MG63 (cell line): ENCODE results near the gene FRY. TPM values are rescaled to one million over a fixed set of nuclear protein-coding genes. Genes with fewer than 3 reads are reported as not detected.

Experiments
- DNase-seq: peaks from one replicate; pipeline ENCODE4 v3.0.0-alpha.2; 2020
- H3K27me3 ChIP-seq: fragments of 250-450 bp; sonication (Bioruptor Pico); 2 replicates; pipeline ENCODE4 v1.5.1; 2020; ENCODE audit warnings: mild to moderate bottlenecking, moderate library complexity
- H3K36me3 ChIP-seq: fragments of 250-450 bp; sonication (Bioruptor Pico); 2 replicates; pipeline ENCODE4 v1.5.1; 2020; ENCODE audit warnings: mild to moderate bottlenecking, moderate library complexity
- H3K4me3 ChIP-seq: fragments of 250-450 bp; sonication (Bioruptor Pico); 2 replicates; pipeline ENCODE4 v1.5.1; 2020; ENCODE audit warnings: mild to moderate bottlenecking, moderate library complexity
- H3K9me3 ChIP-seq: fragments of 250-450 bp; sonication (Bioruptor Pico); 2 replicates; pipeline ENCODE4 v1.5.1; 2020; ENCODE audit warnings: mild to moderate bottlenecking, moderate library complexity
- total RNA-seq: library from RNA; depleted of rRNA; stranded (reverse); fragments of >200 nt; shearing (Covaris generic); gene quantifications from 2 replicates; pipeline ENCODE4 v1.2.3, GENCODE V29; 2014; ENCODE audit warnings: low replicate concordance

FRY gene
- total RNA-seq, 1 experiment from 2014 or later, result 0.79 TPM

- Histone ChIP-seq H3K4me3 (no peak overlapping the region), H3K9me3 (no peaks in the 10 kb centered on the region), H3K36me3 (no peaks in the 10 kb centered on the region), H3K27me3 (no peaks in the 10 kb centered on the region)
- DNase-seq, result no peak
Measured at GRCh38 chr13:32255724-32256109, 224.1 kb downstream of the FRY start.

DNA sequence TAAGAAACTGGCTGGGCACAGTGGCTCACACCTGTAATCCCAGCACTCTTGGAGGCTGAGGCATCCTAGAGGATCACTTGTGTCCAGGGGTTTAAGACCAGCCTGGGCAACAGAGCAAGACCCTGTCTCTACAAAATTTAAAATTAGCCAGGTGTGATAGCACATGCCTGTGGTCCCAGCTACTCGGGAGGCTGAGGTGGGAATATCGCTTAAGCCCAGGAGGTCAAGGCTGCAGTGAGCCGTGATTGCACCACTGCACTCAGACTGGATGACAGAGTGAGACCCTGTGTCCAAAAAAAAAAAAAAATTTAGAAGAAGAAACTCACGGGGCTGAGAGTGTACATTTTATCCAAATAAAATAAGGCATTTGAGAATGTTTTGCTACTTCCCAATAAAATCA, 224.7 kb downstream of the FRY start:
- DNase-seq, result no peak
- no peaks in the 10 kb centered on the region for H3K36me3 ChIP-seq
- H3K27me3 ChIP-seq, result no peaks in the 10 kb centered on the region
- no peak overlapping the region for H3K4me3 ChIP-seq
- no peaks in the 10 kb centered on the region for H3K9me3 ChIP-seq

DNA sequence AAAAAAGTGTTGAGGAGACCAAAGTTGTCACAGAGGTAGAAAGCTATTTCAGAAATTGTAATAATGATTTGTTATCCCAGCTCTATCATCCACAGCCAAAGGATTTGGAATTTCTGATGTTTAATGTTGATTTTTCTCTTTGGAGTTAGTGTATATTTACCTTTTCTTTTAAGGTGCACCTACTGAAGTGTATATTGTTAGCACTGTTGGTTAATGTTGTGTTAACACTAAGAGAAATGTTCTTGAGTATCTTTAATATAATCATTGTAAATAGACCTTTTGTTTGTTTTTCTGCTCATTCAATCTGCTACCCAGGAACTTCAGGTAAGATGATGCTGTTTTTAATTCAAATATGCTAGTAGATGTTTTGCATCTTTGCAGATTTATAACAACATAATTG, 226.1 kb downstream of the FRY start:
- DNase-seq, result no peak
- no peaks in the 10 kb centered on the region for H3K27me3 ChIP-seq
- no peak overlapping the region for H3K4me3 ChIP-seq
- H3K36me3 ChIP-seq, result no peaks in the 10 kb centered on the region
- H3K9me3 ChIP-seq, result no peaks in the 10 kb centered on the region

GRCh38 chr13:32259116-32259515, 227.5 kb downstream of the FRY start:
- Histone ChIP-seq H3K36me3 (no peaks in the 10 kb centered on the region), H3K9me3 (no peaks in the 10 kb centered on the region), H3K27me3 (no peaks in the 10 kb centered on the region), H3K4me3 (no peak overlapping the region)
- DNase-seq, result no peak

GRCh38 chr13:32261567-32261966, 230.0 kb downstream of the FRY start:
- DNase-seq, result peak; percentile 46
- Histone ChIP-seq H3K4me3 (no peak overlapping the region), H3K36me3 (no peaks in the 10 kb centered on the region), H3K9me3 (no peaks in the 10 kb centered on the region), H3K27me3 (no peaks in the 10 kb centered on the region)

- no peak overlapping the region for H3K4me3 ChIP-seq
- H3K36me3 ChIP-seq, result no peaks in the 10 kb centered on the region
- DNase-seq, result no peak
- no peaks in the 10 kb centered on the region for H3K9me3 ChIP-seq
- H3K27me3 ChIP-seq, result no peaks in the 10 kb centered on the region
Measured at GRCh38 chr13:32262165-32262564, 230.6 kb downstream of the FRY start.

- no peaks in the 10 kb centered on the region for H3K9me3 ChIP-seq
- H3K27me3 ChIP-seq, result no peaks in the 10 kb centered on the region
- H3K36me3 ChIP-seq, result no peaks in the 10 kb centered on the region
- H3K4me3 ChIP-seq, result no peak overlapping the region
- no peak for DNase-seq
Measured at GRCh38 chr13:32262619-32263018, 231.0 kb downstream of the FRY start.

GRCh38 chr13:32264407-32264806, 232.8 kb downstream of the FRY start:
- H3K36me3 ChIP-seq, result no peaks in the 10 kb centered on the region
- H3K9me3 ChIP-seq, result no peaks in the 10 kb centered on the region
- DNase-seq, result peak; percentile 65
- H3K4me3 ChIP-seq, result no peak overlapping the region
- no peaks in the 10 kb centered on the region for H3K27me3 ChIP-seq

DNA sequence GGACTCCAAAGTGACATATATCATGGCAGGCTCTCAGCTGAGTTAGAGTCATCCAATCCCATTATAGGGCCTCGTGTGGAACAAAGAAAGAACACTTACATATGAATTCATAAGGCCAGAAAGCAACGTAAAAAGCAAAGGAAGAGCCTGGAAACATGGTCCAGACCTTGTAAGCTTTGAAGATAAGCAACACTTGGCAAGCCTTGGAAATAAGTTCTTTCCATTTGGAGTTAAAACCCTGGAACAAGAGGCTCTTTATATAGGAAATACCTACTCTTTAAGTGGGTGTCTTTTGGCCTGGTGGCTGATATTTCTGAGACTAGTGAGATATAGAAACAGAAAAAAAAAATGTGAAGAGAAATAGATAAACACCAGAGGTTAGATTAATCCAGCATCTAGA, 234.2 kb downstream of the FRY start:
- Histone ChIP-seq H3K9me3 (no peaks in the 10 kb centered on the region), H3K27me3 (no peaks in the 10 kb centered on the region), H3K36me3 (no peaks in the 10 kb centered on the region), H3K4me3 (no peak overlapping the region)
- no peak for DNase-seq

GRCh38 chr13:32266130-32266529, 234.6 kb downstream of the FRY start:
- Histone ChIP-seq H3K36me3 (no peaks in the 10 kb centered on the region), H3K9me3 (no peaks in the 10 kb centered on the region), H3K27me3 (no peaks in the 10 kb centered on the region), H3K4me3 (no peak overlapping the region)
- DNase-seq, result no peak

DNA sequence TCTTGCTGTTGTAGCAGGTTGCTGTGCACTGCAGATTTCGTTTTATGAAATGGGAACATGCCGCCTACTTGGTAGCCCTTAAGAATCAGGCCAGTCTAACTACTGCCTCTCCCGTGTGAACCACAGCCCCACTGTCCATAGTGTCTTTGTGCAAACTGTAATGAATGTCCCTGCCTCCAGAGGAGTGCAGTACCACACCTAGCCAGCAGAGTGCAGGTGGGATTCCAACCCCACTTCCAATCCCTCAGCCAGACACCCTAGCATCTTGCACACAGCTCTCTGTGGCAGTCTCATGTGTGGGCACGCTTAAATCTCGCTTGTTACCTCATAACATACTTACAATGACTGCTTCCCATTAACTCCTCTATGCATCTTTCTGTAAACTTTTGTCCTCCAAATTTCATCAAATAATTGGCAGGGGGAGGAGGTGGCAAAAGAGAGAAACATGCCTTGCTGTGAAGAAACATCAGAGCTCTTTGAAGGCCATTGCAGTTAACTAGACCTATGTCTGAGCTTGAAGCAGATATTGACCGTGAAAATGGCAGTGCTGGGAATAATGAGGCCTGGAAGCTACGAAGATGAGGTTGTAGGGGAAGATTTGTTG, 236.4 kb downstream of the FRY start:
- Histone ChIP-seq H3K9me3 (no peaks in the 10 kb centered on the region), H3K36me3 (no peaks in the 10 kb centered on the region), H3K4me3 (no peak overlapping the region), H3K27me3 (no peaks in the 10 kb centered on the region)
- no peak for DNase-seq

DNA sequence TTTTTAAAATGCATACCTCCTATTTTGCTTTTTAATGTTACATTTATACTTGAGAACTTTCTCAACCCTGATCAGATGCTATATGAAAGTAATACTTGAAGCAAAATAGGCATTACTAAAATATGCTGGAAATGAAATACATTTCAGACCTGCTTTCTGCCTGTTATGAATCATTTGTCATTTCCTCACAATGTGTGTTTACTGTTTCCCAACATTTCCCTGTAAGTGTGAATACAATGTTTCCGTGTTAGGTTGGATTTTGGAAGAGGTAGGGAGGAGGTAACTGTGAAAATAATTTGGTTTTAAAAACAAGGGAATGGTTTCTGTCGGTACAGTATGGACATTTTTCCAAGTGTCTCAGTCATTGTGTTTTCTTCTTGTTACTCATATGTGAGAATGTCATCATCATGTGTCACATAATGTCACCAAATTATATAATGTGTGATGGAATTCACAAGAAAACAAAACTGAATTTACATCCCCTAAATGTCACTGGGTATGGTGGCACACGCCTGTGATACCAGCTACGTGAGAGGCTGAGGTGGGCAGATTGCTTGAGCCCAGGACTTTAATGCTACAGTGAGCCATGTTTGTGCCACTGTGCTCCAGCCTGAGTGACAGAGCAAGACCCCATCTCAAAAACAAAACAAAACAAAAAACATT, 240.6 kb downstream of the FRY start:
- Histone ChIP-seq H3K36me3 (no peaks in the 10 kb centered on the region), H3K4me3 (no peak overlapping the region), H3K27me3 (no peaks in the 10 kb centered on the region), H3K9me3 (no peaks in the 10 kb centered on the region)
- no peak for DNase-seq

DNA sequence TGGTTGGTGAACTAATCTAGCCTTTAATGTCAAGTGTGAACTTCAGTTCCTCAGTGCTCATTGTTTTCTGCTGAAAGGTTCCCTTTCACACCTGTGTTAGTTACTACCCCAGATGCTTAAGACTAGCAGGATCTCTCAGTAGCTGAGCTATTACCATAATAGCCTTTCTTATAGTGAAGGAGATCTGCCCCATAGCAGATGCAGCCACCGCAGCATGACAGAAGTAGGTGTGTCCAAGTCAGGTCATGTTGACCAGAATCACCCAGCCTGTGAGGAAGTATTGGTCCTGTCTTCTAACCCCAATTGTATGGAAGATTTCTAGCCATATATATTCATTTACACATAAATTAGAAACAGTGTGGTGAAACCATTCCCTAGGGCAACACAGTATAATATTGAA, 246.3 kb downstream of the FRY start:
- Histone ChIP-seq H3K36me3 (no peaks in the 10 kb centered on the region), H3K27me3 (no peaks in the 10 kb centered on the region), H3K4me3 (no peak overlapping the region), H3K9me3 (no peaks in the 10 kb centered on the region)
- DNase-seq, result no peak

DNA sequence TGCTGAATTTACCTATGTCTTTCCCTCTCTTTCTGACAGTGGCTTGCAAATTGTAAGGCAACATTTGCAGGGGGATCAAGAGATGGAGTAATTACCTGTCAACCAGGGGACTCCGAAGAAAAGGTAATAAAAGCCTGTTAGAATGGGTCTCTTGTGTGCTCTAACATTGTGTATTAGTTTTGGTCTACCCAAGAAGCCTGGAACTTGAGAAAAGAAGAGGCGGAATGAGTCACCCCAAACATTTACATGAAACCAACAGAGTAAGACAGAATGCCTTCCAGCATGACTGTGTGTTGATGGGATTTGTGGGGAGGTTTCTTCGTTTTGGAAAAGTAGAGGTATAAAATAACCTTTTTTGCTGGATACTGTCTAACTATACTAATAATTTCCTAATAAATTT, 246.9 kb downstream of the FRY start:
- no peaks in the 10 kb centered on the region for H3K36me3 ChIP-seq
- no peaks in the 10 kb centered on the region for H3K9me3 ChIP-seq
- DNase-seq, result peak; percentile 4
- no peaks in the 10 kb centered on the region for H3K27me3 ChIP-seq
- H3K4me3 ChIP-seq, result no peak overlapping the region

GRCh38 chr13:32281096-32281495, 249.5 kb downstream of the FRY start:
- DNase-seq, result no peak
- H3K27me3 ChIP-seq, result no peaks in the 10 kb centered on the region
- H3K9me3 ChIP-seq, result no peaks in the 10 kb centered on the region
- no peaks in the 10 kb centered on the region for H3K36me3 ChIP-seq
- H3K4me3 ChIP-seq, result no peak overlapping the region

DNA sequence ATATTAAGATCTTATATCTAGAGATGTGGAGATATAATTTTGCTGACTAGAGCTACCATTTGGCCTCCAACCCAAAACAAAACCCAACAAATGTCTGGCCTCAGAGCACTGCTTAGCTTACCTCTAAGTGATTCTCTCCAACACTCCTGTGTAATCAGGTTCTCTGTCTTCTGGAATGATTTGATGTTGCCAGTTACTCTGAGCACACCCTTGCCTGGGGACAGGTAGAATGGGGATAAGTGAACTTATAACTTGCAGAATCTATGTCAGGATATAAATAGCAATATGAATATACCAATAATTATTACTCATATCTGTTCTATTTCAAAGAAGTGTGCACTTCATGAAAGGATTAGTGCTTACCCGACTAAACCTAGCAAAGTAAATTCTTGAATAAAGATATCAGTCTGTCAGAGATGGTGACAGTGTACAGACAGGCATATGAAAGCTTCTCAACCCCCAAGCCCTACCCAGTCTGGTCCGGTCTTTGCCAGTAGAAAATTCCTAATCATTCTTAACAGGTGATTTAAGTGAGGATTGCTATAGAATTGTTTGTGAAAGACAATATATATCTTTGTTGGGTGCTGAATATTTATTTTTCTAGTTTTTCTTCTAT, 250.6 kb downstream of the FRY start:
- Histone ChIP-seq H3K4me3 (no peak overlapping the region), H3K36me3 (no peaks in the 10 kb centered on the region), H3K27me3 (no peaks in the 10 kb centered on the region), H3K9me3 (no peaks in the 10 kb centered on the region)
- DNase-seq, result no peak

DNA sequence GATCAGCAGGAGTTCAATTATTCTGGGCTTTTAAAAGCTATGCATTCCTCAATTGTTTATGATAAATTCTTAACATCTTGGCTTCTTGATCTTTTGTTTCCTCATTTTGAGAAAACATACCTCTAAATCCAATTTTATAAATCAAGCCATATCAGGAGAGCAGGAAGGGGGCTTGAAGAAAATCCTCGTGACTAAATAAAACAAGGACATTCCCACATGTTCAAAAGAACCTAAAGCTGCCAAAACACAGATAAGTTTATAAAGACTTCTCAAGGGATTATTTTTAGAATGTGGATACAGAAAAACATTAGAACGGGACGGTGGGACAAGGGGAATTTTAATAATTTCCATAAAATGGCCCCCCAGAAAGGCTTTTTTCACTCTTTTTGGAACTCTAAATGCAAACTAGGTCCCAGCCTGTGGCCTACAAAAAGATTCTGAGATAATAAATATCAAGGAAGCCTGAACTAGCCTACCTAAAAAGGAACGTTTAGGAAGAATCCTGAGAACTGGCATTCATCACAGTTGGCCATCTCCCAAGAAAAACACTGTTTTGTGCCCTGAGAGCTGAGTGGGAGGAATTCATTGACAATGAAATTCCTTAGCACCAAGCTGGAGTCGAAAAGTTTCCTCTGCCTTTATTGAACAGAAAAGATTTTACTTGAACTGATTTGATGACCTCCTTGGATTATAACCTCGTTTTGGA, 253.5 kb downstream of the FRY start:
- peak; percentile 37 for DNase-seq
- H3K9me3 ChIP-seq, result no peaks in the 10 kb centered on the region
- H3K4me3 ChIP-seq, result no peak overlapping the region
- no peaks in the 10 kb centered on the region for H3K36me3 ChIP-seq
- no peaks in the 10 kb centered on the region for H3K27me3 ChIP-seq

DNA sequence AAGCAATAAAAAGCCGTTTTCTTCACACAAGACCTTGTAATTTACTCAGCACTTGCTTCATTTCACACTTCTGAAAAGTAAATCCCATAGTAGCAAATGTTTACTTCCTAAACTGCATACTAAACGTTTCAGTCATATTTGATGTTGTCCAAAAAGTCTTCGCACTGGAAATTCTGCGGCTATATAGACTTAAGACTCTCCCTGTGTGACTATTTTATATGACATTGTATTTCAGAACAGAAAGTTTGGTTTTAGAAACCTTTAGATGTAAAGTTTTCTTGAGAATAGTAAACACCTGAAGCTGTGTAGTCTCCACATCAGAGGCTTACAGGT, 254.0 kb downstream of the FRY start:
- H3K4me3 ChIP-seq, result no peak overlapping the region
- no peaks in the 10 kb centered on the region for H3K27me3 ChIP-seq
- no peak for DNase-seq
- no peaks in the 10 kb centered on the region for H3K36me3 ChIP-seq
- no peaks in the 10 kb centered on the region for H3K9me3 ChIP-seq
